Stimulated activated CD8-positive, alpha-beta memory T cell treated with anti-CD3 and anti-CD28 coated beads, Interleukin-7, amount 100 ng/mL, for 4 hours (primary cell): Measurements from ENCODE around the gene INHBC.

Source experiments
- DNase-seq, 2 donors: peaks; one replicate each; pipeline ENCODE4 v3.0.0-alpha.2; 2020; ENCODE audit warnings: low read depth in 2 of 2

INHBC gene

DNA sequence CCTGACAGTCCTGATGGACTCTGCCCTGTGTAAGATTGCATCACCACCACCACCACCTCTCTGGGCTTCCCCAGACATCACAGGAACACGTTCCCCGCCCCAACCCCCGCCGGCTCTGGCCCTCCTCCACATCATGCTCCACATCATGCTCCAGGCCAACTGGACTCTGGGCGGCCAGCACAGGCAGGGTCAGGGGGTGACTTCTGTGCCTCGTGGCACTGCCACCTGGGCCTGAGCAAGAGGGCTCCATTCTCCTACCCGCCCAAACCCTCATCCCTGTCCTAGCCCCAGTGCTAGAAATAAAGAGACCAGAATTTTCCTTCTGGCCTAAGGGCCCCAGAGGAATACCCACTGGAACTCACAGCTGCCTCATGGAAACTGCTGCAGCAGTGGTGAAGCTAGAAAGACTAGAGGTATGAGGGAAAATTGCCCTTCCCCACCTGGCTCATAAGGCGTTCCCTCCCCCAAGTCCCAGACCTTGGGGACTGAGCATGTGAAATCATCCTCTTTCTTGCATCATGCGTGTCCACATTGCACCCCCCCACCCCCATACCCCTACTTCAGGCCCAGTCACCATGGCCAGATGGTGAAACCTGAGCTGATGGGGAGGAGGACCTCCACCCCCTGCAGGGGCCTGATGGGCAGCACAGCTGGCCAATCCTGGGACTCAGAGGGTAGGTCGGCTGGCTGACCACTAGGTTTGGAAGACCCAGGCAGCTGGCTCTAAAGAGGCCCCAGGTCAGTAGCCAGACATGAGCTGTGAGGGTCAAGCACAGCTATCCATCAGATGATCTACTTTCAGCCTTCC lies 20.2 kb downstream of the INHBC start, which contains the start of gene INHBE:
INHBE (plus strand) TSS at position 742 of the 808 bp plus-strand sequence. CDS start 230 bp downstream, outside the sequence.
- DNase-seq, result no peak

DNA sequence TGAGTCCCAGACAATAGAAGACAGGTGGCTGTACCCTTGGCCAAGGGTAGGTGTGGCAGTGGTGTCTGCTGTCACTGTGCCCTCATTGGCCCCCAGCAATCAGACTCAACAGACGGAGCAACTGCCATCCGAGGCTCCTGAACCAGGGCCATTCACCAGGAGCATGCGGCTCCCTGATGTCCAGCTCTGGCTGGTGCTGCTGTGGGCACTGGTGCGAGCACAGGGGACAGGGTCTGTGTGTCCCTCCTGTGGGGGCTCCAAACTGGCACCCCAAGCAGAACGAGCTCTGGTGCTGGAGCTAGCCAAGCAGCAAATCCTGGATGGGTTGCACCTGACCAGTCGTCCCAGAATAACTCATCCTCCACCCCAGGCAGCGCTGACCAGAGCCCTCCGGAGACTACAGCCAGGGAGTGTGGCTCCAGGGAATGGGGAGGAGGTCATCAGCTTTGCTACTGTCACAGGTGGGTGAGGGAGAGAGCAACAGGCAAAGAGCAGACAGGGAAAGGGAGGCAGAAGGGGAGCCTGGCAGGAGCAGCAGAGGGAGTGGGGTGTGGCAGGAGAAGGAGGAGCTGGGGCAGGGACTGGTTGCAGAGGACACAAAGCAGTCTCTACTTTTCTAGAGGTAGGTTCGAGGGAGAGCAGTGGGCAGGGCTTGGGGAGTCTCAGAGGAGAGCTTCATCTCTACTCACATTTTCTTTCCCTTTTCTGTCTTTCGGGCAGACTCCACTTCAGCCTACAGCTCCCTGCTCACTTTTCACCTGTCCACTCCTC lies 21.0 kb downstream of the INHBC start:
- no peak for DNase-seq

DNA sequence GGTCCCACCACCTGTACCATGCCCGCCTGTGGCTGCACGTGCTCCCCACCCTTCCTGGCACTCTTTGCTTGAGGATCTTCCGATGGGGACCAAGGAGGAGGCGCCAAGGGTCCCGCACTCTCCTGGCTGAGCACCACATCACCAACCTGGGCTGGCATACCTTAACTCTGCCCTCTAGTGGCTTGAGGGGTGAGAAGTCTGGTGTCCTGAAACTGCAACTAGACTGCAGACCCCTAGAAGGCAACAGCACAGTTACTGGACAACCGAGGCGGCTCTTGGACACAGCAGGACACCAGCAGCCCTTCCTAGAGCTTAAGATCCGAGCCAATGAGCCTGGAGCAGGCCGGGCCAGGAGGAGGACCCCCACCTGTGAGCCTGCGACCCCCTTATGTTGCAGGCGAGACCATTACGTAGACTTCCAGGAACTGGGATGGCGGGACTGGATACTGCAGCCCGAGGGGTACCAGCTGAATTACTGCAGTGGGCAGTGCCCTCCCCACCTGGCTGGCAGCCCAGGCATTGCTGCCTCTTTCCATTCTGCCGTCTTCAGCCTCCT lies 21.6 kb downstream of the INHBC start:
- no peak for DNase-seq

DNA sequence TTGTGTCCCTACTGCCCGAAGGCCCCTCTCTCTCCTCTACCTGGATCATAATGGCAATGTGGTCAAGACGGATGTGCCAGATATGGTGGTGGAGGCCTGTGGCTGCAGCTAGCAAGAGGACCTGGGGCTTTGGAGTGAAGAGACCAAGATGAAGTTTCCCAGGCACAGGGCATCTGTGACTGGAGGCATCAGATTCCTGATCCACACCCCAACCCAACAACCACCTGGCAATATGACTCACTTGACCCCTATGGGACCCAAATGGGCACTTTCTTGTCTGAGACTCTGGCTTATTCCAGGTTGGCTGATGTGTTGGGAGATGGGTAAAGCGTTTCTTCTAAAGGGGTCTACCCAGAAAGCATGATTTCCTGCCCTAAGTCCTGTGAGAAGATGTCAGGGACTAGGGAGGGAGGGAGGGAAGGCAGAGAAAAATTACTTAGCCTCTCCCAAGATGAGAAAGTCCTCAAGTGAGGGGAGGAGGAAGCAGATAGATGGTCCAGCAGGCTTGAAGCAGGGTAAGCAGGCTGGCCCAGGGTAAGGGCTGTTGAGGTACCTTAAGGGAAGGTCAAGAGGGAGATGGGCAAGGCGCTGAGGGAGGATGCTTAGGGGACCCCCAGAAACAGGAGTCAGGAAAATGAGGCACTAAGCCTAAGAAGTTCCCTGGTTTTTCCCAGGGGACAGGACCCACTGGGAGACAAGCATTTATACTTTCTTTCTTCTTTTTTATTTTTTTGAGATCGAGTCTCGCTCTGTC lies 22.3 kb downstream of the INHBC start:
- DNase-seq, result no peak

DNA sequence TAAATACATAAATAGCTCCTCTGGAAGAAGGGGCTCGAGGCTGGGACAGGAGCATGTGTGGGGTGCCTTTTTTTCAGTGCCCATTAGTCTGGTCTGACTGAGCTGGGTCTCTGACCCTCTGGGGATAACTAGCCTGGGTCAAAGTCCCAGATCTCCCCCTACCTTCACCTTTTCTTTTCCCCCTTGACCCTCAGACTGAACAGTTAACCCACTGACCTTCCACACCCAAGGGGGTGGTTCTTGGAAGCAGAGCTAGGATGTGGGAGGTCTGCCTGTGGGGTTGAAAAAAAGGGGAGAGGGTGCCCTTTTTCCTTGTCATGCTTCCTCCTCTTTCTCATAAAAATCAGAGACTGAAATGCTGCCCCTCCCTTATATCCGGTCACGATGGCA lies 24.1 kb downstream of the INHBC start:
- DNase-seq, result no peak

DNA sequence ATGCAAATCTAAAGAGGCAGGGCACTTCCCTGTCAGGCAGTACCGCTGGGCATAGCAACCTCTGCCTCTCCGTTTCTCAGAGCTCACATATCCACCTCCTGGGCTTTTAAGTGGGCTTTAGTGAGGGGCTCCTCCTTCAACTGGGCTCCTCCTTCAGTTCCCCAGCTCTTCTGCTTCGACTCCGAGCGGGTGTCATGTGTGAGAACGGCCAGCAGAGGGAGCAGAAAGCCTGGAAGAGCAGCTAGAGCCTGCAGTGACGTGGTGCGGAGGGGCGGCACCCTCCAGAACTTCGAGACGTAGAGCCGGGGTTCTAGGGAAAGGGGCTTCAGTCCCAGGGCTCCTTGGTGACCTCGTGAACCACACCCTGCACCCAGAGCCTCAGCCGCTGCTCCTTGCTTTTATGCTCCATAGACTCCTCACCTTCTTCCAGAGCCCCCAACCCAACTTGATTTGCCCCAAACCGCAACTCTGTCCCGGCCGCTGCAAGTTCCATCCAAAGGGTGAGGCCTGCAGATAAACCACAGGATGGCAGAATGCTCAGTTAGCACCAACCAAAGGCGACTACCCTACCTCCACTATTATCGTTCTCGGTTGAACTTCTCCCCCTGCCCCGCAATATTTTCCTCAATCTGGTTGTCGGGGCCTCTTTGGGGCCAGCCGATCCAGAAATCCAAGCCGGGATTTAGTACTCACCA lies 24.6 kb downstream of the INHBC start:
- peak; percentile 87 to 91 for DNase-seq

DNA sequence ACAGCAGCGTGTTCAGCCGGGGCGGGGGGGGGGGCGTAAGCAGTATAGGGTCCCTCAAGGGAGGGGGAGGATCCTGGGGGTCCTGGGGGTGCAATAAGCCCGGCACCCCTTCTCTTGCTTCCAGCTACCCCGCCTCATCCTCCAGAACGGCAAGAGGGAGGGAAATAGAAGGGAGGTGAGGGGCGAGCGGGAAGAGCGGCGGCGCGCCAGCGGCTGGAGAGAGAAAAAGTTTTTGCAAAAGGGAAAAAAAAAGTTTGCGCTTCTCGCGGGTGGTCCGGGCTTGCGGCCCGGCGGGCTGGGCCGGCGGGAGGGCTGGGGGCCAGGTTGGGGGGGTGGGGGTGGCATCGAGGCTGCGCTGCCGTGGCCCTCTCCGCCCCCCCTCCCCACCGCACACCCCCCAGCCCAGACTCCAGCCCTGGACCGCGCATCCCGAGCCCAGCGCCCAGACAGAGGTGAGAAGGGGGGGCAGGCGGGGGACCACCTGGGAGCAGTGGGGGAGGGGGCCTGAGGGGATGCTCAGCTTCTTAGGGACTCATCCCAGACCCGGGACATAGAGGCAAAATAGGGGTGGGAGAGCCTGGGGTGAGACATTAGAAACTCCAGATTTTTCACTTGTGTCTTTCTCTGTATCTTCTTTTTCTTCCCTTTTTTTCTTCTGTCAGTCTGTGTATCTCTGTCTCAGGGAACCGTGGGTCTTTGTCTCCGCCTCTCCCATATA lies 25.3 kb downstream of the INHBC start, which contains the start of gene GLI1:
GLI1 (plus strand) TSS at position 36 of the 718 bp plus-strand sequence. CDS start 3,907 bp downstream, outside the sequence.
- no peak for DNase-seq

DNA sequence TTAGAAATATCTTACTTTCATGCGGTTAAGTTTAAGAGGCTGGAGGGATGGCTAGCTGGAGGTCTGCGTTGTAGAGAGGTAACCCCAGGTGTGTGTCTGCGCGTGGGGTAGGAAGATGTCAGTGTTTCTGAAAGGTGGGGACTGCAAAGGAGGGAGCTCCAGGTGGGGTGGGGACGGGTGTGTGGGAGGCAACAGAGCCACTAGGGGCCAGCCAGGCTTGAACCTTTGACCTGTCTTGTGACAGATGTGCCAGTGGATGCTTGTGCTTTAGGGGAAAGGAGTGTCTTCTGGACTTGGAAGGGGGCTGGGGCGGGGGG lies 25.8 kb downstream of the INHBC start:
- DNase-seq, result no peak

DNA sequence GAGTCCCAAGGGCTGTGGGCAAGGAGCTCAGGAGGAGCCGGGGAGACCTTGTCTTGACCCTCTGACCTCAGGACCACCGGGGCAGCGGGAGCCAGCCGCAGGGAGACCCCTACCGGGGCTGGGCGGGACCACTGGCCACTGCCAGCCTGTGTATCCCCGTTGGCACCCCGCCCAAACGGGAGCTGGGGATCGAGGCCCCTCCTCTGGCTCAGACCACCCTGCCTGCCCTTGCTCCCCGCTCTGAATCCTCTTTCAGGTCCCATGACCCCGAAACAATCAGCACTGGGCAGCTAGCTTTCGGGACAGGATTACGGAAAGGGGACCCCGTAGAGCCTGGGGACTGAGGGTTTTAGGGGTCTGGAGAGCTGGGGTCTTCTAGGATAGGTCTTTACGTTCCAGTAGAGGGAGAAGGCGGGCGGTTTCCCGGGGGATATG lies 26.3 kb downstream of the INHBC start:
- DNase-seq, result no peak

DNA sequence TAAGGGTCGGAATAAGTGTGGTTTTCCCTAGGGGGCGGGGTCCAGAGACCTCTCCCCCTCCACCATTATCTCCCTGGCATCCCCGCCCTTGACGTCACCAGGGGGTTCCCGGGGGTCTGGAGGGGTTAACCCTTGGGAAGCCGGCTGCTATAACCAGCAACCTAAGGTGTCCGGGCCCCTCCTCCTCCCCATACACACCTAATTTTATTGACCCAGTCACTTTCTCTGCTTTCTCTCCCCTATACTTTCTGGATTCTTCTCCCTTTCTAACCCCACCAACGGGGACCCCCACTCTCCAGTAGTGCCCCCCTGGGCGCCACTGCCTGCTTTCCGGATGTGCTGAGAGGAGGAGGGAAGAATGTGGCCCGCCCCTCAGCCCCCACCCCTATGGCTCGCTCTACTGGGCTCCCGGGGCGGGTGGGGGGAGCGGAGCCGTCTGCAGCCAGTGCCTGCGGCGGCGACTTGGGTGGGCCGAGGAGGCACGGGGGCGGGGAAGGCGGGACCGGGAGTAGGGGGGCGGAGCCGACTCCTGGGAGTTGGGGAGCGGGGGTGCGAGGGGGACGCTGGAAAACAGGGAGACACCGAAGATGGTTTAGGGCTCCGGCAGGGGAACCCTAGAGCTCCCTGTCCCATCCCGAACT lies 26.8 kb downstream of the INHBC start:
- DNase-seq, result peak in 1 of 2 donors; percentile 45

DNA sequence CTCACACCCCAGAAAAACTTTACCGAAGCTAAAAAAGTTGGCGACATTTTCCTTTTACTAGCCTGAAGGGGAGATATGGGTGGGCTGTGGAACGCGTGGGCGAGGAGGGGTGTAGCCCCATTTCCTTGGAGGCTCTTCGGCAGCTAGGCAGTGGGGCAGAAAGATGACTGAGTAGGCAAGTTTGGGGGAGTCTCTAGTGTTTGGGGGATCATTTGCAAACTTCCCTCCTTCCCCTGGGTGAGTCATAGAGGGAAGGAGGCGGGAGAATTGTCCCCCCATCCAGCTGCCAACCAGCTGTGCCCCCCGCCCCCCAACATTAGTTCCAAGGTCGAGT lies 27.3 kb downstream of the INHBC start:
- no peak for DNase-seq

DNA sequence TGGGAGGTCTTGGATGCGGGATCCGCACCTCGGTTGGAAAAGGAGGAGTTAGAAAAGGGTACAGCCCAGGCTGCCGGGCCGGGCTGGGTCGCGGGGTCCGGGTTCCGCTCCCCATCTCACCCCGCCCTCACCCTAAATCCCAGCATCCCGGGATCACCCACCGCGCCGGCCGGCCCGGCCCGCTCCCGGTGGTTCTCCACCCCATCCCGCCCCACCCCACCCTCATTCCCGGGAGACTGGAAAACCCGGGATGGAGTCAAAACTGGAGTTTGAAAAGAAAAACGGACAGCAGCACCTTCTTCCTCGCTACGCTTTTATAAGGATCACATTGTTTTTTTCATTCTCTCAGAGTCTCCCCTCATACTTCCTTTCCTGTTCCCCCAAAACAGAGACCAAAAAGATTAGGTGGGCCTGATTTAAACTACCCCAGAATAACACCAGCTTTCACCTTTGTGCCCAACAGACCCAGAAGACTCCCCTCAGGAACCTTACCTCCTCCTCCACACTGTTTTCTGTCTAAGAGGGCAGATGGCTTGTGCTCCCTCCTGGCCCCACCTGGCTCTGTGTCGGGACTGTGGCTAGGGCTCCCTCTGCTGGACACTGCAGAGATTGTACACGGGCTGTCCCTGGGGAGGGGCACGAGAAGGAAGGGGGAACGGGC lies 27.8 kb downstream of the INHBC start:
- peak; percentile 76 to 82 for DNase-seq

DNA sequence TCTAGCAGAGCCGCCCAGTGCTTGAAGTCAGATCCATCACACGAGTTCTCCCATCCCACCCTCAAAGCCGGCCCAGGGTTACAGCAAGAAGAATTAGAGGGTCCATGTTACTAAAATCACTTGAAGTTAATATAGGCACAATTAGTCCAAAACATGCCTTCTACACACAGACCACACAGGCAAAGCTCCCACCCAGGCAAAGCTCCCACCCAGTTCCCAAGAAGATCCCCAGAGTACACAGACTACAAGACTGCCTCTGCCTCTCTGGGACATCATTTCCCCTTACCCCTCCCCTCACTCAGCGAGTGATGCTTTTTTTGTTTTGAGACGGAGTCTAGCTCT lies 28.3 kb downstream of the INHBC start:
- DNase-seq, result no peak

DNA sequence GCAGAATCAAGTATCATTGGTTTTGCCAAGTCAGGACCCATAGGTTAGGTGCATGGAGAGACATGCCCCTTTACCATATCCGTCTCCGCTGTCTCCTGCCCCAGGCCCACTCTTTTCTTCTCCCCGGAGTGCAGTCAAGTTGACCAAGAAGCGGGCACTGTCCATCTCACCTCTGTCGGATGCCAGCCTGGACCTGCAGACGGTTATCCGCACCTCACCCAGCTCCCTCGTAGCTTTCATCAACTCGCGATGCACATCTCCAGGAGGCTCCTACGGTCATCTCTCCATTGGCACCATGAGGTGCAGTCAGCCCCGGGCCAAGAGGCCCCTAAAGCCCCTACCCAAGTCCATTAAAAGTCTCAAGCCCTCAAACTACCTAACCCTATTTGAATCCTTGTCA lies 30.0 kb downstream of the INHBC start:
- DNase-seq, result no peak

DNA sequence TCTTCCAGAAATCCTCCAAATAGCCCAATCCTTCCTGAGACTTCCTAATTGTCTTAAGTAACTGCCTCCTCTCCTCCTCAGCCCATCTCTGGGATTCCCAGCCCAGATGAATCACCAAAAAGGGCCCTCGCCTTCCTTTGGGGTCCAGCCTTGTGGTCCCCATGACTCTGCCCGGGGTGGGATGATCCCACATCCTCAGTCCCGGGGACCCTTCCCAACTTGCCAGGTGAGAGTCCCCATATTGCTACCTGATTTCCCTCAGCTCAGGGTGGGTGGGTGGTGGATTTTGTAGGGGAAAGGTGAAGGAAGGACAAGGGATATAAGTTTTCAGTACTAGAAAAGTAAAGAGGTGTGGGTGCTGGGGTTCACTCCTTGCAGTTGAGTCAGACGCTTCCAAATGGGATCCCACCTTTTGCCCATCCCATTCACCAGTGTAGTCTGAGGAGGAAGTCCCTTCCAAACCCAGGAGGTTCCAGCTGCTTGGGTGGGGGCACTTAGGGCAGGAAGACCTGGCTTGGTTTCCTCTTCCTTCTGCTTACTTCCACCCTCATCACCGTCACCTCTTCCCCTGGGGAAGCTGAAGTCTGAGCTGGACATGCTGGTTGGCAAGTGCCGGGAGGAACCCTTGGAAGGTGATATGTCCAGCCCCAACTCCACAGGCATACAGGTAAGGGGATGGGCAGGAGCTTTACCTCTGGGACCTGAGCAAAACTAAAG lies 30.6 kb downstream of the INHBC start:
- DNase-seq, result no peak

DNA sequence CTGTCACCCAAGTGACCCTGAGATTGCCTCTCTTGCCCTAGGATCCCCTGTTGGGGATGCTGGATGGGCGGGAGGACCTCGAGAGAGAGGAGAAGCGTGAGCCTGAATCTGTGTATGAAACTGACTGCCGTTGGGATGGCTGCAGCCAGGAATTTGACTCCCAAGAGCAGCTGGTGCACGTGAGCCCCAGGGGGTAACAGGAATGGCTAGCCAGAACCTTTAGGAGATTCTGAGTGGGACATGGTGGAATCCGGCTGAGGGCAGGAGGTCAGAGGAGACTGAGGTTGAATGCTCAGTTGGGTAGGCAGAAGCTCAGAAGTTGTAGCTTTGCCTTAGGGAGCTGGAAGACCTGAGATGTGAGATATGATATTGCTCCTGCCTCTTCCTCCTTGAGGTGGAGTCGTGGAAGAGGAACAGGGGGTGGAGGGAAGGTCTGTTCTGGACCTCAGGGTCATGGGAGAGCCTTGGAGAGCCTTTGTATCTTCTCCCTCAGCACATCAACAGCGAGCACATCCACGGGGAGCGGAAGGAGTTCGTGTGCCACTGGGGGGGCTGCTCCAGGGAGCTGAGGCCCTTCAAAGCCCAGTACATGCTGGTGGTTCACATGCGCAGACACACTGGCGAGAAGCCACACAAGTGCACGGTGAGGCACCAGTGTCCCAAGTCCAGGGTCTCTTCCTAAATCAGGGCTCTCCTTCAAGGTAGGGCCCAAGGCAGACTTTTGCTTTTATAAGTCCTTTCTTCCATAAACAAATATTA lies 31.3 kb downstream of the INHBC start:
- no peak for DNase-seq

DNA sequence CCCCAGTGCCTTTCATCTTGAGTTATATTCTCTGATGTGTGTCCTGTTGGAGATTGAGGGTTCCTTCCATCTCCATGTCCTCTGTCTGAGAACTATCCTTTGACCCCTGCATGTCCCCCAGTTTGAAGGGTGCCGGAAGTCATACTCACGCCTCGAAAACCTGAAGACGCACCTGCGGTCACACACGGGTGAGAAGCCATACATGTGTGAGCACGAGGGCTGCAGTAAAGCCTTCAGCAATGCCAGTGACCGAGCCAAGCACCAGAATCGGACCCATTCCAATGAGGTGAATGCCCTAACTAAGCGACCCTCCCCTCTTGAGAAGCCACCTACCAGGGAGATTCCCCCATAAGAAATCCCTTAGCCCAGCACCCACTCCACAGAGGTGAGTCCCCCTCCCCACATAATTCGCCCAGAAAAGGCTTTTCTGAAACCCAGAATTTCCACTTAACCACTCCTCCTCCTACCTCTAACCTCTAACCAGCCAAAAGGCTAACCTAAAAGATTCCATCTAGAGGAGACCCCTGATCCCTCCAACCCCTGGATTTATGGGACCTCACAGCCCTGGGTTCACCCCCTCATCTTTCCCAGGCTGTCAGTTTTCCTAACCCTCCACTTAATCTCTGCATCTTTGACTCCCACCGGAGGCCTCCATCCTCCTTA lies 32.8 kb downstream of the INHBC start:
- no peak for DNase-seq

DNA sequence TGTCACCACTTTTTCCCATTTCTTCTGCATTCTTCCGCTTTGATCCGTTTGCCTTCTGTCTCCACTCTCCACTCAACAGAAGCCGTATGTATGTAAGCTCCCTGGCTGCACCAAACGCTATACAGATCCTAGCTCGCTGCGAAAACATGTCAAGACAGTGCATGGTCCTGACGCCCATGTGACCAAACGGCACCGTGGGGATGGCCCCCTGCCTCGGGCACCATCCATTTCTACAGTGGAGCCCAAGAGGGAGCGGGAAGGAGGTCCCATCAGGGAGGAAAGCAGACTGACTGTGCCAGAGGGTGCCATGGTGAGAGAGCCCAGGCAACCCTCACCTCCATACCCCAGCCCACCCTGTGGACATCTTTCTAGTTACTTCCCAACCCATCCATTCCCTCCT lies 33.3 kb downstream of the INHBC start:
- DNase-seq, result no peak
